Dermis microvascular lymphatic vessel endothelial cell (primary cell): Measurements from ENCODE around the gene RNASE13. TPM values are rescaled to one million over a fixed set of nuclear protein-coding genes. Genes with fewer than 3 reads are reported as not detected.

ENCODE experiments used
- DNase-seq, 2 donors: peaks; one replicate each; pipeline versions ENCODE4 v3.0.0 to v3.0.0-alpha.2; 2010; ENCODE audit warnings: low read depth in 2 of 2
- total RNA-seq: library from RNA; depleted of rRNA; stranded (reverse); fragments of >200 nt; gene quantifications from 2 replicates; pipeline ENCODE4 v1.2.1, GENCODE V29; 2014

RNASE13 gene
- total RNA-seq, result not detected in 2 replicates

- DNase-seq, result no peak
Measured at GRCh38 chr14:21034707-21035106, at the start of gene RNASE13. Gene RNASE13, minus strand, starts transcription at chr14:21034807. Its CDS starts 519 bp downstream, at chr14:21034288.

GRCh38 chr14:21084396-21084795 lies 49.8 kb upstream of the RNASE13 start:
- DNase-seq, result no peak

GRCh38 chr14:21083565-21084325 lies 49.1 kb upstream of the RNASE13 start:
- DNase-seq, result no peak

- DNase-seq, result no peak
Measured at GRCh38 chr14:21081521-21082142, 47.0 kb upstream of the RNASE13 start.

- DNase-seq, result no peak
Measured at GRCh38 chr14:21078726-21079125, 44.1 kb upstream of the RNASE13 start.

GRCh38 chr14:21078287-21078686 lies 43.7 kb upstream of the RNASE13 start:
- DNase-seq, result no peak

GRCh38 chr14:21077672-21078071 lies 43.1 kb upstream of the RNASE13 start:
- no peak for DNase-seq

- no peak for DNase-seq
Measured at GRCh38 chr14:21075719-21076437, 41.3 kb upstream of the RNASE13 start.

- no peak for DNase-seq
Measured at GRCh38 chr14:21074398-21075272, 40.0 kb upstream of the RNASE13 start.

GRCh38 chr14:21073921-21074320 lies 39.3 kb upstream of the RNASE13 start:
- DNase-seq, result no peak

GRCh38 chr14:21072781-21073339 lies 38.3 kb upstream of the RNASE13 start:
- no peak for DNase-seq

GRCh38 chr14:21072031-21072473 lies 37.4 kb upstream of the RNASE13 start:
- DNase-seq, result no peak

GRCh38 chr14:21071225-21072030 lies 36.8 kb upstream of the RNASE13 start:
- DNase-seq, result peak in 1 of 2 donors; percentile 70

- peak in 1 of 2 donors; percentile 10 for DNase-seq
Measured at GRCh38 chr14:21070610-21071224, 36.1 kb upstream of the RNASE13 start.

GRCh38 chr14:21070083-21070609 lies 35.5 kb upstream of the RNASE13 start, which contains the start of gene ARHGEF40:
Gene ARHGEF40, plus strand, starts transcription at chr14:21070304. Its CDS starts 93 bp downstream, at chr14:21070397.
- DNase-seq, result peak in 1 of 2 donors; percentile 35

- no peak for DNase-seq
Measured at GRCh38 chr14:21069388-21070082, 34.9 kb upstream of the RNASE13 start.

- DNase-seq, result peak; percentile 43 to 63
Measured at GRCh38 chr14:21068521-21069387, 34.1 kb upstream of the RNASE13 start.
